Measurements from ENCODE around the gene PRELP.

The PRELP gene

GRCh38 chr1:203504400-203505250, 29.0 kb downstream of the PRELP start:
- in situ Hi-C loops (cut with MboI; ENCODE audit: low sequenced_read_pairs, unreplicated experiment) = loop anchor here (5.0 kb wide), 1 partner anchor 198 kb away; no protein-coding TSS in a partner anchor
- peak; percentile 85 for DNase-seq (ENCODE audit: low spot score)
- TF ChIP-seq, protein P1, sequence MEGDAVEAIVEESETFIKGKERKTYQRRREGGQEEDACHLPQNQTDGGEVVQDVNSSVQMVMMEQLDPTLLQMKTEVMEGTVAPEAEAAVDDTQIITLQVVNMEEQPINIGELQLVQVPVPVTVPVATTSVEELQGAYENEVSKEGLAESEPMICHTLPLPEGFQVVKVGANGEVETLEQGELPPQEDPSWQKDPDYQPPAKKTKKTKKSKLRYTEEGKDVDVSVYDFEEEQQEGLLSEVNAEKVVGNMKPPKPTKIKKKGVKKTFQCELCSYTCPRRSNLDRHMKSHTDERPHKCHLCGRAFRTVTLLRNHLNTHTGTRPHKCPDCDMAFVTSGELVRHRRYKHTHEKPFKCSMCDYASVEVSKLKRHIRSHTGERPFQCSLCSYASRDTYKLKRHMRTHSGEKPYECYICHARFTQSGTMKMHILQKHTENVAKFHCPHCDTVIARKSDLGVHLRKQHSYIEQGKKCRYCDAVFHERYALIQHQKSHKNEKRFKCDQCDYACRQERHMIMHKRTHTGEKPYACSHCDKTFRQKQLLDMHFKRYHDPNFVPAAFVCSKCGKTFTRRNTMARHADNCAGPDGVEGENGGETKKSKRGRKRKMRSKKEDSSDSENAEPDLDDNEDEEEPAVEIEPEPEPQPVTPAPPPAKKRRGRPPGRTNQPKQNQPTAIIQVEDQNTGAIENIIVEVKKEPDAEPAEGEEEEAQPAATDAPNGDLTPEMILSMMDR (IDR thresholded peaks at IDR 0.05; ENCODE audit: borderline replicate concordance, control extremely low read depth, extremely low read depth, insufficient read depth, missing control alignments) = peak; percentile 78

GRCh38 chr1:203505526-203506204, 30.1 kb downstream of the PRELP start:
- no peak for DNase-seq (ENCODE audit: low spot score)
- in situ Hi-C loops (cut with MboI; ENCODE audit: low sequenced_read_pairs, unreplicated experiment) = loop anchor here (5.0 kb wide), 1 partner anchor 197 kb away; no protein-coding TSS in a partner anchor
- TF ChIP-seq, protein P1 (IDR thresholded peaks at IDR 0.05; ENCODE audit: borderline replicate concordance, control extremely low read depth, extremely low read depth, insufficient read depth, missing control alignments) = no peak

DNA sequence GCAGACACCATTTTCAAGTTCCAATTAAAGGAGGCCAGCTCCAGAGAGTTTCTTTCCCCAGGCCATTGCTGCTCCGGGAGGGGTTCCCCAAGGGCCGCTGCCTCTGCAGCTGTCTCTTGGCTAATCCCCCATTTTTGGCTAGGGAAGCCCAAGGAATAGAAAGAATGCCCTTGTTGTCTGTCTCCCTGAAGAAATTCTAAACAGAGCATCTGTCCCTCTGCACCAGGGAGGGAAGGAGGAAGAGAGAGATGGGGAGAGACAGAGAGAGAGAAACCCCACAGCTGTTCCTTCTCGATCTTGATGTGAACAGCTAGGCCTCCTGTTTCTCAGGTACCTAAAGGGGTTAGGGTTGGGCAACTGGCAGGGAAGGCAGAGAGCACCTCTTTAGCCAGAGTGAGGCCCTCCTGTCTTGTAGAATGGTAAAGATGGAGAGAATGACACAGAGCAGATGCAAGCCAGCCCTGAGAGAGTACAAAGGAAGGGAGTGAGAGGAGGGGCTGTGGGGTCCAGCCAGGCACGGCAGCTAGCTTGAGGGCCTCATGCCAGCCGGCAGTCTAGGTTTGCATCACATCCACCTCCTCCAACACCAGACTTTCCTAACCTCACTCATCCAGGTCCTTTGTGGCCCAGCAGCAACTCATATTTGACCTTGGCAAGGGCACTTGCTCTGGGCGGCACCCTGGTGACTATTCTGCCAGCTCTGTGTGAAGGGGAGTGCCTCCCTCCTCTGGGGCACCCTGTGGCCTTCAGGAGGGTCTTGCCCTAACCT, 31.4 kb downstream of the PRELP start:
- TF ChIP-seq, protein P1 (IDR thresholded peaks at IDR 0.05; ENCODE audit: borderline replicate concordance, control extremely low read depth, extremely low read depth, insufficient read depth, missing control alignments) = no peak
- no peak for DNase-seq (ENCODE audit: low spot score)
- in situ Hi-C loops (cut with MboI; ENCODE audit: low sequenced_read_pairs, unreplicated experiment) = loop anchor here (5.0 kb wide), 1 partner anchor 195 kb away; no protein-coding TSS in a partner anchor

- in situ Hi-C loops (cut with MboI; ENCODE audit: low sequenced_read_pairs, unreplicated experiment) = loop anchor here (5.0 kb wide), 1 partner anchor 195 kb away; no protein-coding TSS in a partner anchor
- no peak for DNase-seq (ENCODE audit: low spot score)
- TF ChIP-seq, protein P1 (IDR thresholded peaks at IDR 0.05; ENCODE audit: borderline replicate concordance, control extremely low read depth, extremely low read depth, insufficient read depth, missing control alignments) = no peak
Measured at GRCh38 chr1:203507759-203508158, 32.2 kb downstream of the PRELP start.

DNA sequence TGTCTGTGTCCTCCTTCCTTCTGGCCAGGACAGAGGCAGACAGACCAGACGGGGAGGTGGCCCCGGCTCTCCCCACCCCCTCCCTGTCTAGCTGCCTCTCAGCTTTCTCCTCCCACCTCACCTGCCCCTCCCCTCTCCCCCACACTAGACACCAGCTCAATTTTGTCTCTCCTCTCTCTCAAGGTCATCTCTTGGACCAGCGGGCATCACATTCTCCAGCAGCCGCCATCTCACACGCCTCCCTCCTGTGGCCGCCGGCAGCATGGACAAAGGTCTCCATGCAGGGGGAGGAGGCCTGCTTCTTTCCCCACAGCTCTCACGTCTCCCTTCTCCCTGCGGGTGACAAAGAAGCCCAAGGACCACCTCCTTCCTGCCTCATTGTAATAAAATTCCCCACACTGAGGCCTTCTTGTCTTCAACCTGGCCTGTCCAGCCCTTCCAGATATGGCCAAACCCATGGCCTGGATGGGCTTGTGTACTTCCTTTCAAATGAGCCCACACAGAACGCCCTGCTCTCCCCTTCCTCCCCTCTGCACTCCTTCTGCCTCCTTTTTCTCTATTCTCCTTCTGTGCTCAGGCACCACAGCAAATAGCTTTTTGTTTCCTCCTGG, 33.0 kb downstream of the PRELP start:
- no peak for DNase-seq (ENCODE audit: low spot score)

More for the DNA sequence above, 33.0 kb downstream of the PRELP start:
- TF ChIP-seq, protein P1 (IDR thresholded peaks at IDR 0.05; ENCODE audit: borderline replicate concordance, control extremely low read depth, extremely low read depth, insufficient read depth, missing control alignments) = no peak
- in situ Hi-C loops (cut with MboI; ENCODE audit: low sequenced_read_pairs, unreplicated experiment) = loop anchor here (5.0 kb wide), 1 partner anchor 194 kb away; no protein-coding TSS in a partner anchor
